22Rv1 (cell line): Measurements from ENCODE around the gene PCP4.

Source experiments
- H3K27ac ChIP-seq: fragments of 450-650 bp; 2 replicates; pipeline ENCODE4 v1.5.1; 2017
- ZFX ChIP-seq: fragments of 450-650 bp; IDR thresholded peaks from 2 replicates; pipeline ENCODE4 v1.6.1; 2017; ENCODE audit warnings: antibody characterized with exemption, borderline replicate concordance
- TF ChIP-seq, protein P1 (sequence below): fragments of 450-650 bp; IDR thresholded peaks from 2 replicates; pipeline ENCODE4 v1.5.1; 2017; ENCODE audit warnings: mild to moderate bottlenecking

Gene PCP4

DNA sequence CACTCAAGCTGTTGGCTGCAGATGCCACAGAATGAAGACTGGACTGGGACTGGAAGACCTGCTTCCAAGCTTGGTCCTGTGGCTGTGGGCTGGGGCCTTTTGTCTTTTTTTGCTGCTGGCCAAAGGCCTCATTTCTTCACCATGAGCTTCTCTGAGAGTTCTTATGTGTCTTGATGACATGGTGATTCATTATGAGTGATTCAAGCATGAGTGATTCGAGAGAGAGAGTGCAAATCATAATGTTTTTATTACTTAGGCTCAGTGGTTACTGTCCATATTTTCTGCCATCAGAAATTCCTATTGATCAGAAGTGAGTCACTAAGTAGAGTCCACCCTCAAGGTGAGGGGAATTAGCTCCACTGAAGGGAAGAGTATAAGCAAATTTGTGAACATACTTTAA is 94.0 kb downstream of the PCP4 start:
- no peak for TF ChIP-seq ZFX
- TF ChIP-seq, protein P1, sequence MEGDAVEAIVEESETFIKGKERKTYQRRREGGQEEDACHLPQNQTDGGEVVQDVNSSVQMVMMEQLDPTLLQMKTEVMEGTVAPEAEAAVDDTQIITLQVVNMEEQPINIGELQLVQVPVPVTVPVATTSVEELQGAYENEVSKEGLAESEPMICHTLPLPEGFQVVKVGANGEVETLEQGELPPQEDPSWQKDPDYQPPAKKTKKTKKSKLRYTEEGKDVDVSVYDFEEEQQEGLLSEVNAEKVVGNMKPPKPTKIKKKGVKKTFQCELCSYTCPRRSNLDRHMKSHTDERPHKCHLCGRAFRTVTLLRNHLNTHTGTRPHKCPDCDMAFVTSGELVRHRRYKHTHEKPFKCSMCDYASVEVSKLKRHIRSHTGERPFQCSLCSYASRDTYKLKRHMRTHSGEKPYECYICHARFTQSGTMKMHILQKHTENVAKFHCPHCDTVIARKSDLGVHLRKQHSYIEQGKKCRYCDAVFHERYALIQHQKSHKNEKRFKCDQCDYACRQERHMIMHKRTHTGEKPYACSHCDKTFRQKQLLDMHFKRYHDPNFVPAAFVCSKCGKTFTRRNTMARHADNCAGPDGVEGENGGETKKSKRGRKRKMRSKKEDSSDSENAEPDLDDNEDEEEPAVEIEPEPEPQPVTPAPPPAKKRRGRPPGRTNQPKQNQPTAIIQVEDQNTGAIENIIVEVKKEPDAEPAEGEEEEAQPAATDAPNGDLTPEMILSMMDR: no peak

DNA sequence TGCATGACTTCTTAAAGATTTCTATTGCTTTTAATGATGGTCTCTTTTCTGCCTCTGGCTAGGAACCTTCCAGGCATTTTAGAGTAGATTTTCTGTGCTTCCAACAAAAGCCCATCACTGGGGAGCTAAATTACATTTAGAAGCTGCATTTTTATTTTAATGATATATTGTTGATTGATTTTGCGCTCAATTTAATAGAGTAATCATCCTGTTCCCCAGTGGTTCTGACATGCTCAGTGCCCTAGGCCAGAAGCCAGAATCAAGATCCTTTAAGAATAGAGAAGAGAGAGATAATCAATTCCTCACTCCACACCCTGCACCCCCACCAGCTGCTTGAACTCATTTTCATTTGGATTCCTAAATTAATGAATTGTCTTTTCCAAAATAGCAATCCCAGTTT is 97.8 kb downstream of the PCP4 start:
- H3K27ac ChIP-seq: no peak overlapping the region
- TF ChIP-seq ZFX: no peak
- TF ChIP-seq, protein P1: no peak

More for the DNA sequence above, 94.0 kb downstream of the PCP4 start:
- H3K27ac ChIP-seq: no peak overlapping the region

DNA sequence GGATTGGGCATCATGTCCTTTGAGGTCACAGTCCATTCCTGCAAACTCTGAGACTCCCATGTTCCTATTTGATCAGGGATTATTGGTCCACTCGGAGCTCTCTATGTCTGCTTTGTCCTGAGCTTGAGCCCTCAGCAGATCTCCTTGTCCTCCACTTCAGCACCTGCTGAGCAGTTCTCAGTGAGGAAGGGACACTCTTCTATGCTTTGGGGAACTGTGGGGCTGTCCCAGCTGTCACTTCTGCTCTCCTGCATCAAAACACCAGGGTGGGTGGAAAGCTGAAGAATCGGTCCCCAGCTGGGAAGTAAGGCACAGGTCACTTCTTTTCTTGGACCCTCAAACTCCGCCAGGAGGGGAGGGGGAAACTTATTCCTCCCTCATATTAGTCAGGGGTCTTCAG is 99.5 kb downstream of the PCP4 start:
- no peak overlapping the region for H3K27ac ChIP-seq
- TF ChIP-seq, protein P1: no peak
- TF ChIP-seq ZFX: no peak

DNA sequence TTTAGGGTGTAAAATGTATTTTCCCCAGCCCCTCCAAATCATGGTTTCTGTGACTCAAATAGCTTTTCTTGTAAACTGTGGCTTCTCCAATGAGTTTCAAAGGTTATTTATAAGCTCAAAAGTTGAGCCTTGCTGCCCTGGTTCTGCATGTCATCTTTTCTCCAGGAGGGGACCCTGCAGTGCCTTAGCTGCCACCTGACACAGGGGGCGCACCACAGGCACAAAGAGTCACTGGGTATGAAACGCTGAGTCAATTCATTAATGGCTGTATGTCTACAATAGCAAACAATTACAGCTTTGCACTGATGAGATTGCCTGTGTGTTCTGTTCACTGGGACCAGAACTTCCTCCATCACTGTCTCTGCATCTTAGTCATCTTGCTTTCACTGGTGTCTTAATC is 100.8 kb downstream of the PCP4 start:
- H3K27ac ChIP-seq: no peak overlapping the region
- no peak for TF ChIP-seq ZFX
- TF ChIP-seq, protein P1: no peak

DNA sequence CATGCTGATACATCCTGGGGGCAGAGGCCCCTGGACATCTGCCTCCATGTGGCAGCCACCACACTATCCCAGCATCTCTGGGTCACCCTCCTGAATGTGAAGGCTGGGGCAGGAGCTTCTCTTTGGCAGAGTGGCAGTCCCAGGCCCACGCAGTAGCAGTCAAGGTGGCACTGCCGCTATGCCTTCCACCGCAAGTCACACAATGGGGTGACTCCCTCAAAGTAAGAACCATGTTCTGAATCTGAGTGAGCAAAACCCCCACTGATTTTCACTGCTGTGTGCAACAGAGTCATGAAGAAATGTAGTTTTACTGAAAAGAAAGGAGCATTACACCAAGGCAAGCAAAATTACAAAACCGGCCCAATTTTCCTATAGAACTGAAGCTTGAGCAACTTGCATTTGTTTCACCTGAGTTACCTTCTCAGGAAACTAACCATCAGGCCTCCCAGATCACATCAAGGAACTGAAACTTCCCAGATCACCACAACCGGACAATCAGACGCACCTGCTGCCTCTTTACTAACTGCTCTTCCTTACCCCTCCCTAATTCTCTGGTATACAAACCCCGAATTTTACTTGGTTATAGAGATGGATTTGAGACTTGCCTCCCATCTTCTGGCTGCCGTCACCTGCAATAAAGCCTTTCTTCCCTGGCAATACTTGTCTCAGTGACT is 102.6 kb downstream of the PCP4 start:
- TF ChIP-seq ZFX: no peak
- TF ChIP-seq, protein P1: no peak
- H3K27ac ChIP-seq: no peak overlapping the region

DNA sequence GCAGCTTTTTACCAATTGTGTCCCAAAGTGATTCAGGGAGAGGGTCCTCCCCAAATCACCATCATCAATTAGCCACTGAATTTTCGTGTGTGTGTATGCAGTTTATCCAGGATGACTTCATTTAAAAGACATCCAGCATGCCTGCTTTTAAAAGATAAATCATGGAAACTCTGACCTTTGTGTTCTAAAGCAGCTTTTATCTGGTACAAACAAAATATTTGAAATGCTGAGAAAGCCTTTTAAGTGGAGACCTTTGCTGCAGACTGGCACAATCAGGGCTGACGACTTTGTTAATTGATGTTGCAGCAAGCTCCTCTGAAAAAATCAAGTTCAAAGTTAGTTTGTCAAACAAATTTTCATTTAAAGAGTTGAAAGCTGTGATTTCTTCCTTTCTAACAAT is 104.7 kb downstream of the PCP4 start:
- H3K27ac ChIP-seq: no peak overlapping the region
- TF ChIP-seq, protein P1: no peak
- no peak for TF ChIP-seq ZFX

DNA sequence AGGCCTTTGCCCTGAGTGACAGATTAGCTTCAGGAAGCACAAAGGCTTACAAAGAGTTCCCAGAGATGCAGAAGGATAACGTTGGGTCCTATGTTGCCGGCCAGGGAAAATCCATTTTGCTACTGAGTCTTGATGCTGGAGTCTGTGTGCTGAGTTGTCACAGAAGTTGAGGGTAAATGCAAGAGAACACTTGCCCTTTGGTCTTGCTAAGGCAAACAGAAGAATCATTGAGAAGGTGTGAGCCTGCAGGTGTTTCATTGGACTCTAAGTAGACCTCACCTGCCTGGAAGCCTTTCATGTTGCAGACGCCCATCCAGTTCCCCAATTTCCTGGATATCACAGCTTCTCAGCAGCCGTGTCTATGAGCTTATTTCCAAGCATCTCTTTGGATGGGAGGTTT is 105.2 kb downstream of the PCP4 start:
- H3K27ac ChIP-seq: no peak overlapping the region

More for the DNA sequence above, 105.2 kb downstream of the PCP4 start:
- TF ChIP-seq, protein P1: no peak
- TF ChIP-seq ZFX: no peak
